Brain pericyte (primary cell): Measurements from ENCODE around the gene GNAI1.

Source experiments
- DNase-seq: peaks from one replicate; pipeline ENCODE4 v3.0.0-alpha.2; 2012; ENCODE audit warnings: low read depth, low spot score

GNAI1 gene

DNA sequence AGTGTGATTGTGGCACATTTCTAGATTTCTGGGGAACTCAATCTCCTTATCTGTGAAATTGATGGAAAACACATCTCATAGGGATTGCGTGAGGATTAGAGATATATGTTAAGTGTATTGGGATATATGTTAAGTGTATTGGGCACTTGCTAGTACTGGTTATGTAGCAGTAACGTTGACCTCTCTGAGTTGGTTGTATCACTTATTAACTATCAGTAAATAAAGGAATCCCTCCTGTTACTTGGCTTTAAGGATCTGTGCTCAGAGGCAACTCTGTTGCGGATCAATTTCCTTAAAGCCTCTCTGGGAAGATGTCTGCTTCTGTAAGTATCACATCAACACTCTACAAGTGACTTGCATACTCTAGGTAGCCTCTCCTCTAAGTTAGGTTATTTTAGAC, 25.2 kb downstream of the GNAI1 start:
- DNase-seq, result no peak

DNA sequence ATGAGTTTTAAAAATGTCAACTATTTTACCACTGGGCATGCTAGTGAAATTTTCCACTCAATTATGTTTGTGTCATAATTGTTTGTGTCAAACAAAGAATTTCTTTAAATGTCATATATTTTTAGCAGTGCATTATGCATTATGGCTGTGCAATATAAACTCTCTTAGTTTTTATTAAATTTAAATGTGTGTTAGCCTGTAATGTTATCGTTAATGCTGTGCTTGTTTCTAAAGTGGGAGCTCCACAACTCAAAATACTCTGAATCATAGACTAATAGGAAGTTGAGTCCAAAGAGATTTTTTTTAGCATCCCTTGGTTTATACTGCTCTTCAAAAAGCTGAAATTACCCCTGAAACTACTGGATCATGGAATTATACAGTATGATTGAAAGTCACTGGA, 26.8 kb downstream of the GNAI1 start:
- no peak for DNase-seq

DNA sequence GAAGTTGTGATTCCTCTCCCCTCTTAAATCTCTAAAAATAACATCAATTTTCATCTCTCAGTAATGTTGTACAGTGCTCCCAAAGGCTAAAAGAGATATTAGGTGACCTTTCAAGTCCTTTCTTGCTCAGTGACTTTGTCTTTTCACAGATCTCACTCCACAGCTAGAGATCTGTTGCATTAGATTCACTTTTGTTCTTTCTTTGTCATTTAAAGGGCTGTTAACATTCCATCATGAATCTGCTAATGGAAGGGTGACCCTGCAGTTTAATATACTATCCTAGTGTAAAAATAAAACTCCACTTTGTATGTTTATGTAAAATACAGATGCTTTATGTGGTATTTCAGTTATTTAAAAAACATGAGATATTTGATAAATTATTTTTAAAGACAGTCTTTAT, 30.5 kb downstream of the GNAI1 start:
- DNase-seq, result no peak

DNA sequence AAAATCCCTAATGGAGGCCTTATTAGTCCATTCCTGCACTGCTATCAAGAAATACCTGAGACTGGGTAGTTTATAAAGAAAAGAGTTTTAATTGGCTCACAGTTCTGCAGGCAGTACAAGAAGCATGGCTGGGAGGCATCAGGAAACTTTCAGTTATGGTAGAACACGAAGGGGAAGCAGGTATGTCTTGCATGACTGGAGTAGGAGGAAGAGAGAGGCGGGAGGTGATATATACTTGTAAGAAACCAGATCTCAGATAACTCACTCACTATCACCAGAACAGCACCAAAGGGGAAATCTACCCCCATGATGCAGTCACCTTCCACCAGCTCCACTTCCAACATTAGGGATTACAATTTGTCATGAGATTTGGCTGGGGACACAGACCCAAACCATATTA, 35.8 kb downstream of the GNAI1 start:
- no peak for DNase-seq

DNA sequence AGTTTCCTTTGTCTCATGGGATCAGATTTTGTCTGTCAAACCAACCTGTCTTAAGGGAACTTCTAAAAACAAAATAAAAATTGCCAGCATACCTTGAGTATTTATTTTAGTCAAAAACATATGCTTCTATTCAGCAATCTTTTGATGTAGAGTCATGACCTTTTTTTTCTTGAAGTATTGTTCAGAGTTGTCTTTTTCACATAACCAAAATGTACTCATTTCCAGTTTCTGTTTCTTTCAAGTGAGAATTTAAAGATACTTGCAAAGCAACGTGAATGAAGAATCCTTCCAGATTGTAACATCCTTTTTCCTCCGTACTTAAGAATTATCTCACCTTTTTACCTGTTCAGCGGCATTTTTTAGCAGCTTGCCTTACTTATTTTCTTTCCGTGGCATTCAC, 37.8 kb downstream of the GNAI1 start:
- no peak for DNase-seq

DNA sequence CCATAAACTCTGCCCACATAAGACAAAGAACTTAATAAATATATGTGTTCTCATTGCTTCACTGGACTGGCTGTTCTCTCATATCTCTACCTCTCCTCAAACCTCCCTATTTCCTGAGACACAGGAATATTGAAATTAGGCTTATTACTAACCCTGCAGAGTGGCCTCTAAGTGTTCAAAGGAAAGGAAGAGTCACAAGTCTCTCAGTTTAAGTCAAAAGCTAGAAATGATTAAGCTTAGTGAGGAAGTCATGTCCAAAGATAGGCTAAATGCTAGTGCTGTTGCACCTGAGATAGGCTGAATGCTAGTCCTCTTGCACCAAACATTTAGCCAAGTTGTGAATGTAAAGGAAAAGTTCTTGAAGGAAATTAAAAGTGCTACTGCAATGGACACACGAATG, 41.1 kb downstream of the GNAI1 start:
- no peak for DNase-seq

DNA sequence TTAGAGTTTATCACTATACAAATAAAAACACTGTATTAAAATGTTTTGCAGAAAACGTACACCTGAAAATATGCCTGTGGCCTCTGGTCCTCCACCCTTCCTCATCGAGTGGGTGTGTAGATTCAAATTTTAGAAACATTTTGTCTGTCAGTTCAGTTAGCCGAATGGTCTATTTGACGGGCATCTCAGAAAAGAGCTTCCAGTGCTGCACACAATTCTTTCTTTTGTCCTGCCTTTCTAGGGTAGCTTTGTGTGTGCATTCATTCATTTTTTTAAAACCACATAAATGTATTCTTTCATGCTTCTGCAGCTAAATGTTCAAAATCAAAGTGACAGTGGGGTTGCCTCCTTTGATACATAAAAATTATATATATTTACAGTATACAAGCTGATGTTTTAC, 46.8 kb downstream of the GNAI1 start:
- no peak for DNase-seq

DNA sequence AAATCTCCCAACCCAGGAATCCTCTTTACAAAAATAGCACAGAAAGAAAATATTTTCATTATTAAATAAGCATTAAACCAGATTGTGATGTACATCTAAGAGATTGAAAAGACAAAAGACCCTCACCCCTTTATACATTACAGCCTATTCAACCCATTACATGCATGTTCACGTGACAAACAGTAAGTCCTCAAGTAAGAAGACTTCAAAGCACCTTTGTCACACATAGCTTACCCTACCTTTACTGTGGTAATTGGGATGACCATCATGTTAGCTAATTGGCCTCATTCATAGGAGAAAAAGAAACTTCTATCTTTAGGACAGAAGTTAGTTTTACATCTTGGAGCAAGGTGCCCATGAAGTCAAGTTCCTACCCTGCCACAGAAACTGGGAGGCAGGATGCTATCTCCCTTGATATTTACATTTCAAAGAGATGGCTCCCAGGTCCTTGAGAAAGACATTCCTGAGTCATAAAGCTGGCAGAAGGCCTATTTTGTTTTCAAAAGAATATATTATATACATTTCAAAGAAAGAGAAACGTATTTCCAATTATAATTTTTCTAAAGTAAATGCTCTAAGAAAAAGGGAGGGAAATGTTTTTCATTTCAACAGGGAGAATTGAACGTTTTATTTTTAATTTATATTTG, 48.1 kb downstream of the GNAI1 start:
- no peak for DNase-seq

DNA sequence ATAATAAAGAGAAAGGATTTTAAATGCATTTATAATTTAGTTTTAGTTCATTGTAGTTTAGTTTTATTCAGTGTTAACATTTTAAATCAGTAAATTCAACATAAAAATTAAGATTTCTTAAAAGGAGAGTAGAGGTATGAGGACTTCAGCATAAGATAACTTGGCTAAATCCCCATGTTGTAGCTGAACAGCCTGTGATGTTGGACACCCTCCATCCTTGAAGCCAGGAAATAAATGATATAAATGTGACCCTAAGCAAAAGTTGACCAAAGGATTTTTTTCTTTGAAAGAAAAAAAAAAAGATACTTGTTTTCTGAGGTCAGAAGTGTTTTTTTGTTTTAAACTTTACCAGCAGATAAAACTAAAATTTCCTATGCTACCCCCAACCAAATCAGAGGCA, 48.7 kb downstream of the GNAI1 start:
- DNase-seq, result no peak

DNA sequence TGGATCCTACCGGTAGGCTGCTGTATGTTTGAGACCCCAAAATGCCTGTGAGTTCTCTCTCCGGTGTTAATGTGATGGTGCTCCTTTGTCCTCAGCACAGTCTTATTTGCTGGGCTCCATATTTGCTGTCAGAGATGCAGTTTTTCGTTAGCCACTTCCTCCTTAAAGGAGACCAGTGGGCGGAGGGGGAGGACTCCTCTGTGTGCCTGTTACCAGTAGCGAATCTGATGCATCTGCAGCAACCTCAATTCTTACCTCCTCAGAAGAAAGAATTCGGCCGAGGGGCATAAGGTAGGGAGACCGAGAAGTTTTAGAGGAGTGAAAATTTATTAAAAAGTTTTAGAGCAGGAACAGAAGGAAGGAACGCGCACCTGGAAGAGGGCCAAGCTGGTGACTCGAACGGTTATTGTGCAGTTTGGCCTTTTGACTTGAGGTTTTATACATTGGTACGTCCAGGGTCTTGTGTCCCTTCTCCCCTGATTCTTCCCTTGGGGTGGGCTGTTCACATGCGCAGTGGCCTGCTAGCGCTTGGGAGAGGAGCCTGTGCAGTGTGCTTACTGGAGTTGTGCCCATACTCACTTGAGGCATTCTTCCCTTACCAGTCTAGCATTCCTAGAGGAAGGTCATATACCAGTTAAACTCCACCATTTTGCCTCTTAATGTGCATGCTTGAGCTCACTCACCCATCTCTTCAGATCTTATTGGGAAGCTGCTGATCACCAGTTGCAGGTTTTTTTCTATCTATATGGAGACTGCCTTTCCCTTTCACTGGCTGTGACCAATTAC, 49.5 kb downstream of the GNAI1 start:
- DNase-seq, result no peak

DNA sequence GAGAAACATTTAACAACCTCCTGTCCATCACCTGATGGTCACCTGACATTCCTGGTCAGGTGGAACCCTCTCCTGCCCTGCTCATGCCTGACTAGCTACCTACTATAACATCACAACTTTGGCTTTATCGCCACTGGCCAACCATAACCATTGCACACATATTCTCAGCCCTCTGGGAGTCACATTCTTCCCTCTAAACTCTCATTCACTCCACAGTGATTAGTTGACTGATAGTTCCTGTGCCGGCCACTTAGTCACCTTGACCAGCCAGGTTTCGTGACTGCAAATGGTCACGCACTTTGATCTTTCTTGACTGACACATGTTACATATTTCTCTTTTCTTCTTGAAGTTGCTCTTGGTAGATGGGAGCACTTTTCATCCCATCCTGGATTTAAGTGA, 50.1 kb downstream of the GNAI1 start:
- DNase-seq, result no peak

DNA sequence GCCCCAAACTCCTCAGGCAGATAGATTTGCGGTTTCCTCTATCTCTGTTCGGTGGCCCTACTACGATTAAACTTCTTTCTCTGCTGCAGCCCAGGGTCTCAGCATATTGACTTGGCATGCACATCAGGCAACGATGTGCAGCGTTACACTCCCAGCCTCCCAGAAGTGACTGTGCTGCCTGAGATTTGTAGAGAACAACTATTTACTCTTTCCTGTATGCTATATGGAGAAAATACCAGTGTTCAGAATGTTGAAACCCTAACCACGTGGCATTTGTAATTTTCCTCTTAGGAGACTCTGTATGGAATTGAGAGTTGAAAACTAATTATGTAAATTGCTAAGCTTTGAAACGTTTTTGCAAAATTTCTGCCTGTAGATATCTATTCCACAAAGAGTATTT, 50.9 kb downstream of the GNAI1 start:
- DNase-seq, result no peak

DNA sequence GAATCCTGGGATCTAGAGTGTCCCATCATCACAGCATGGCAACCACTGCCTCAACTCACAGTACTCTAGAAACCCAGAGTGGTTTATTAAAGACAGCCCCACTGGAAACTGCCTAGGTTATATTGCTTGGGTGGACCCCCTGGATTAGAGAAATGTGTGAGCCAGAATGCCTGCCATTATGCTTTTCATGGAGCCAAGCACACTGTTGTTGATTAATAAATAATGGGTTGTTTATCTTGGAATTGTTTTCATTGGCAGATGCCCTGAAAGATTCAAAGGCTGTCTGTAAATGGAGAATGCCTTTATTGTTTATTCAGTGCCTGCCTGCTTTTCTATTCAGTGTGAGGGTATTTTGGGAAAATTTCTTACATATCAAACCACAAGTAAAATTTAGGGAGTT, 52.1 kb downstream of the GNAI1 start:
- DNase-seq, result no peak

DNA sequence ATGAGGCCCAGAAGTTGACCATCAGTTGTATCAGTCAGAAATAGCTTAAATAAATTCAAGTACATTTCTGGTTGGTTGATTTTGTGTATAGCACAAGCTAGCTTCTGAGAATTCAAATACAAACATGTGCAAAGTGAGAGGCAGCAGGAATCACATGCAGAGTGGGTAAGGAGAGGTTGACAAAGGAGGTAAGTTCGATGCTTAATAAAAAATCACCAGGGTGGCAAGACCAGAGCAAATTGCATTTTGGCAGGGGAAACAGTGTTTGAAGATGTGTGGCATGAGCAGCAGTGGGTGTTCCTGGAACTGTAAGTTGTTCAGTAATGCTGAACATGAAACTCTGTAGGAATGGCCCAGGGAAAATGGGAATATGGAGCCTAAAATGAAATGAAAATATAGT, 52.6 kb downstream of the GNAI1 start:
- DNase-seq, result no peak

DNA sequence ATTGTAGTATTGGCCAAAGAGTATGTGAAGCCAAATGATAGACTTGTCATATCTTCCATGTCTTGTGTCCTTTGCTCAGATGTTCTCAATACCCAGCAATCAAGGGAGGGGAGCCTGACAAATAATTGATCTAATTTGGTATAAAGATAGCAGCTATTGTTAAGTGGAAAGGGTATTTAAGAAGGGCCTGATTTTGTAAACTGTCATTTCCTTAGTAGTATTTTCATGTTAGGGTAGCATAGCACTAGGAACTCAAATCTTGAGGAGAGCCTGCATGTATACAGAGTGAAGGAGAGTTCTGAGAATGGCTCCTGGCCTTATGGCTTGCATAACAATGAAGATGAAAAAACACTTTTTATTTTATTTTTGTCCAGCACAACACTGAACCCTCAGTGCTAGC, 53.1 kb downstream of the GNAI1 start:
- no peak for DNase-seq

DNA sequence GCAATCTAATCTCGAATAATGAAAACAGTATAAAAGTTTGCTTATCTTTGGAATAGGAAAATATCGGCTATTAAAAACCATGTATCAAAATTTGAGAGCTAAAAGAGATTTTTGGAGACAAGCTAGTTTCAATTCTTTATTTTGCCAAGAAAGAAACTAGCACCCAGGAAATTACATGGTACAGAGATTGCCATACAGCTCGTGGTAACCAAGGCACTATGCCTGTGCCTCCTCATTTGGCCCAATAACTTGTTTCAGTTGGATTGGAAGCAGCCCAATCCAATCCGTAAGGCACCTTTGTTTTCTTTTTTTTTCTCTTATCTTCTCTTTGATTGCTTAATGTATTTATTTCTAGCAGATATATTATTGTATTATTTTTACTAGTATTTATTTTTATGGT, 55.0 kb downstream of the GNAI1 start:
- no peak for DNase-seq

DNA sequence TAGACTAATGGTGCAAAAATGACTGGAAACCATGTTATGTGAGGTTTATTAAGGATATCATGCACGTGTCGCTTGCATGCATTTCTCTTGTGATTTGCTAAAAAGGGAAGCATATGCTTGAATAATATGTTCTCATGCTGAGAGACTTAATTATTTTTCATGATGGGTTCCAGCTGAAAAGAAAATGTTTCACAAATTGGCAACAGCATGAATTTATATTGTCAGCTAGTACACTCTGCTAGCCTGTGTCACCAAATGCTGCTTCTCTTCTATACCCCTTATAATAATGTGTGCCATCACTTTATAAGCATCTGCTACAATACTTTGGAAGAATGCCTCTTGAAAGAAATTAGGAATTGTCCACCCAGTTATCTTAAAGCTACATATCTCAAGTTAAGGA, 63.0 kb downstream of the GNAI1 start:
- DNase-seq, result no peak

DNA sequence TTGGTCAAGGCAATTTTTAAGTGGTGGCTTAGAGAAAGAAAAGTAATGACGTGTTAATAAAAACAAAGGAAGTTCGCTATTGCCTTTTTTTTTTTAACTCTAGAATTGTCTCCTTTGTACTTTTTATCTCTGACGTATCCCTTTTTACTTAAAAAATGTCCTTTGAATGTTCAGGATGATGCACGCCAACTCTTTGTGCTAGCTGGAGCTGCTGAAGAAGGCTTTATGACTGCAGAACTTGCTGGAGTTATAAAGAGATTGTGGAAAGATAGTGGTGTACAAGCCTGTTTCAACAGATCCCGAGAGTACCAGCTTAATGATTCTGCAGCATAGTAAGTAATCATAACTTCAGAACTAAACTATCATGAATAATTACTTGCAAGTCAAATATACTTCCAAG, 64.4 kb downstream of the GNAI1 start:
- no peak for DNase-seq

DNA sequence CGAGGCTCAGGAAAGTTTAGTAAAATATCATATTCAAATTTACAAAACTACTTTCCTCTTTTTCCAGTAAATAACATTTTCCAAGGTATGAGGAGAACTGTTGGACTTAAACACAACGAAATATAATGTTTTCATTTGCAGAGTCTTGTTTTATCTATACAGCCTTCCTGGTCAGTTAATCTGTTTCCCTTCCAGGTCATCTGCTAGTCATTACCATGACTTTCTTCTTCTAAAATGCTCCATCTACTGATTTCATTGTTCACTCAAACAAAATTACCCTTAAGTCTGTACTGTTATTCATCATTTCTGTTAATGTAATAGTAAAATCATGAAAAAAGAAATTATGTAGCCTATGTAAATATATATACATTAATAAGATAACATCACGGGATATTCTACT, 69.8 kb downstream of the GNAI1 start:
- no peak for DNase-seq

DNA sequence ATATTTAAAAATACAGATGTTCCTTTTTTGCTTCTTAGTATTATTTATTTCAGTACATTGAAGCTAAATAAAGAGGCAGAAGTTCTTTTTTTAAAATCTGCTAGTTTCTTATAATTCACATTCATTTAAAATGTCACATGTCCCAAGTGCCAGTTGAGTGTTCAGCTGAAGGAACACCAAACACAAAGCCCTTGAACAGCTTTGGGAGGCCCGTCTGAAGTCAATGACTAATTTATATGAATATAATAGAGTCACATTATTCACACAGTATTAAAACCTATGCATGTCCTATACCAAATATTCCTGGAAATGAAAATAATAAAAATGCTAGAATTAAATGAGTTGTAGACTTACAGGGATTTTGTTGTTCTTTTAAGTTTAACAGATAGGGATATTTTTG, 70.3 kb downstream of the GNAI1 start:
- no peak for DNase-seq

DNA sequence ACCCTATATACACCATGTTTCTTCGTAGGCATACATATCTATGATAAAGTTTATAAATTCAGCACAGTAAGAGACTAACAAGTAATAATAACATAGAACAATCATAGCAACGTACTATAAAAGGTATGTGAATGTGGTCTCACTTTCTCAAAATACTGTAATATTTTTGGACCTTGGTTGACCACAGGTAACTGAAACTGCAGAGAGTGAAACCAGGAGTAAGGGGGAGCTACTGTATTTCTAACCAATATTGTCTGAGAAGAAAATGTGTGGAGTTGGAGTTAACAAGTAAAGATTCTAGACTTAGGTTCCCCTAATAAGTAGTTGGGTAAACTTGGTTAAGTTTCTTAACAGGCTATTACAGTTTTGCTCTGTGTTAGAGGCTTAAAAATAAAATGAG, 72.1 kb downstream of the GNAI1 start:
- DNase-seq, result no peak

DNA sequence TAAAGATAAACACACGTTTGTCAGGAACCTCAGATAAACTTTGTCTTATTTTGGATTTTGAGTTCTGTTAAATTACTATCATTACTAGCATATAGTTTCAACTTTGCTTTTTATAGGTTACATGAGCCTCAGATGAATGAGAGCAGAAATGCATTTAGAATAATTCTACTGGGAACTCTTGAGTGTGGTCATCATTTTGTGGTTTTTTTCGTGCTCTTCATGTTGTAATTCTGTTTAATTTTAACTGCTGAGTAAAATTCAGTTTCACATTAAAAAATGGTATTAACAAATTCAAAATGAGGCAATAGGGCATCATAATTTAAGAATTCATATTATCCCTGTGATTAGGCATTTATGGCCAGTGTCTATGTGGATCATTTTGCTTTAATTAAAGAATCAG, 72.9 kb downstream of the GNAI1 start:
- DNase-seq, result no peak

DNA sequence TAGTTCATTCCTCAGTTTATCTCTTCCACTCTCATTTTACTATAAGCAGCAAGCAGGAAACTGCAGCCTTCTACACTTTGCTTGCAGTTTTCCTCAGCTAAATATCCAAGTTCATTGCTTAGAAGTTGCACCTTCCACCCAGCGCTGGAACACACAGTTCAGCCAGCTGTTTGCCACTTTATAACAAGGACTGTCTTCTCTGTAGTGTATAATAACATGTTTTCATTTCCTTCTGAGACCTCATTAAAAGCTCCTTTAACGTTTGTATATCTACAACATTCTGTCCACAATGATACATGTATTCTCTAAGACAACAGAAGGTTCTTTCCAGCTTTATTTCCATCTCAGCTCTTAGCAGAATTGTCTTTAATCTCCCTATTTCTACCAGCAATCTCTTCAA, 74.1 kb downstream of the GNAI1 start:
- no peak for DNase-seq

DNA sequence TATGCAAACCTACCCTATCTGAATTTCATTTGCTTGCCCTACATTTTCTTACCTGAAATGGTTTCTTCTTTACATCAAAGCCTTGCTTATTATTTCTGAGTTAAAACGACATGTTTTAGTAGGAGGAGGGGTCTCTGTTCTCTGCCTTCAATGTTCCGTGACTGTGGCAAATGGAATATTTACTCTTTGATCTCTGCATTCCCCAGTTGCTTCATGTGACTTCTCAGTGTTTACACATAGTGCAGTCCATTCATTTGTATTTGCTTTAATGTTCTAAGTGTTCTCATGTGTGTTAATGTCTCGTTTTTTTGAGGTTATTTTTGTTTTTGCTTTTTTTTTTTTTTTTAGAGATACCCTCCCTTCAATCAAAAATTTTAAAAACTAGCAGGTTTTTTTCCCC, 75.8 kb downstream of the GNAI1 start:
- no peak for DNase-seq
